NCI-H146 (cell line): ENCODE data around the gene PTGES.

Experiments
- DNase-seq: peaks from one replicate; lab custom pipeline; 2025; lab: John Stamatoyannopoulos, UW

Gene PTGES

GRCh38 chr9:129740666-129741464 is 12.0 kb downstream of the PTGES start:
- no peak for DNase-seq

GRCh38 chr9:129740174-129740573 is 12.7 kb downstream of the PTGES start:
- no peak for DNase-seq

GRCh38 chr9:129739432-129739831 is 13.4 kb downstream of the PTGES start:
- no peak for DNase-seq

- DNase-seq = peak; percentile 46
These were observed 15.2 kb downstream of the PTGES start for GRCh38 chr9:129737479-129738274.

- DNase-seq = no peak
These were observed 16.5 kb downstream of the PTGES start for GRCh38 chr9:129736334-129736733.

GRCh38 chr9:129735546-129735945 is 17.3 kb downstream of the PTGES start:
- DNase-seq = no peak

GRCh38 chr9:129733632-129733953 is 19.2 kb downstream of the PTGES start:
- DNase-seq = no peak

- no peak for DNase-seq
These were observed 19.8 kb downstream of the PTGES start for GRCh38 chr9:129732946-129733631.

DNA sequence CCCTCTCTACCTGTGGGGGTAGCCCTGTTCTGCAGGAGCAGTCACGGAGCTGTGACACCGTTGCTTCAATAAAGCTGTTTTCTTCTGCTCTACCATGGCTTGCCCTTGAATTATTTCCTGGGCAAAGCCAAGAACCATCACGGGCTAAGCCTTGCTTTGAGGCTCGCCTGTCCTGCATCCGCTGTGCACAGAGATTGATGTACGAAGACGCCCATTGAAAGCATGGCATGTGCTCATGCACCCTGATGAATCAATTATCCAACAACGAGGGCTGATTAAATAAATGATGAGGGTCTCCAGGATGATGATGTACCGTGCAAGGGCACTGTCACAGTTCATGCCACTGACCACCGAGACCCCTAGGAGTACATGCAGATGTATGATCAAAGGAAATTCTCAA is 20.7 kb downstream of the PTGES start:
- no peak for DNase-seq

- DNase-seq = no peak
These were observed 21.3 kb downstream of the PTGES start for GRCh38 chr9:129731477-129732085.

- DNase-seq = no peak
These were observed 24.1 kb downstream of the PTGES start for GRCh38 chr9:129728744-129729143.

DNA sequence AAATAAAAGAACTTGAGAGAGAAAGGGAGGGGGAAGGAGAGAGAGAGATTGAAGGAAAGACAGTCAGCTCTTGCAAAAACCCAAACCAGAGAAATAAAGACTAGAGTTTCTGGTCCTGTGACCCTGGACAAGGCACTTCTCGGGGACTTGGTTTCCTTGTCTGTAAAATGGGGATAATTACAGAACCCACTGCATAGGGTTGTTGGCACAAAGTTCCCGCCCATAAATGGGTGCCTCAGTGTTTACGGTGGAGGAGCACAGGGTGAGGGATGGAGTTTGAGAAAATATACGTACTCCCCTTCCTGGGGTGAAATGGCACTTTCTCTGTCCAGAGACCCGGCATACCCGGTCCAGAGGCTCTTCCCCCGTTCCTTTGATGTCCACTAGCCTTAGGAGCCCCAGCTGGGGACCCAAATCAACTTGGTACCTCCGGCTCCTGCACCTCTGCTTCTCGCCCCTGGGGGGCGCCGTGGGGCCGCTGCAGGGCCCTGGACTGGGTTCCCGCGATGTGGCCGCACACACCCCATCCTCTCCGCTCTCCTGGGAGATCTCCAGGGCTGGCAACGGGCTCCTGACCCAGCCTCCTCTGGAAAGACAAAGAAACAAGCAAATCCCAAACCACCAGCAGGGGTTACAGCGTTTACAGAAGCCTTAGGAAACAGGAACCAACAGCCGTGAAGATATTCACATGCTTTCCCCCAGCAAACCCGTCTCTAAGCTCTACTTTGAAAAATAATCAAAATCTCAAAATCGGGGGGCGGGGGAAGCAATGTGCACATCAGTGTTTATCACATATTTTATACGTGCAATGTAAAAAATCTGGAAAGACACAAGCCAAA is 26.3 kb downstream of the PTGES start:
- peak; percentile 41 for DNase-seq

DNA sequence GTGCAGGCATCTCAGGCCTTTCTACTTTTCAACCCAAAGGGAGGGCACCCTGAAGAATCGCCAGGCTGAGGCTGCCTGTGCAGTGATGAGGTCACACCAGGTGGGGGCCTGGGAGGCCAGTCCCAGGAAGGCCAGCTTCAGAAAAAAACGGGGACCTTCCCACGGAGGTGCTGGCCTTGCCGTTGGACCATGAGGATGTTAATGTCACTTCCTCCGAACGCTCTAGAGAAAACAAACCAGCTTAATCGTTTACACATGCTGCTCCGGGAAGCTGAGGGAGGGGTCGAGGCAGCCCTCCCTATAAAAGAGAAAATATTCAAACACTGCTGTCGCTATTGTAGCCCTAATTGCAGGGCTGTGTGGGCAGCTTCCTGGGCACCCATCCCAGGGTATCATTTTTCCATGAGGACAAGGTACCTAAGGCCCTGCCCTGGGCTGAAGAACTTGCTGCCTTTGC is 27.0 kb downstream of the PTGES start:
- DNase-seq = no peak

- DNase-seq = no peak
These were observed 28.2 kb downstream of the PTGES start for GRCh38 chr9:129724456-129725190.

DNA sequence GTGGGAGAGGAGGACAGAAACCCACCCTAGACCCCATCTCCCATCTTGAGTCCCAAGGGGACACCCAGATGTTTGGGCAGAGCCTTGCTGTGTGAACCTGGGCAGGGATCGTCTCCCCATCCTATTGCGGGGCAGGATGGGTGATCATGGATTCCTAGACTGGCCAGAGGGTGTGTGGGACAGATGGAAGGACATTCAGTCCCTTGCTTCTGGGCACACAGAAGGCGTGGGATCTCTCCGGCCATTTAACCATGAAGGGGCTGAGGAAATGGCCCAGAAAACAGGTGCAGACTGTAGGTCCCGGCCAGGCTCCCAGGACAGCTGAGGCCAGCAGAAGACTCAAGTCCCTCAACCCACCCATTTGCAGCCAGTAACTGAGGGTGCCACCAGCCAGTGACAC is 29.9 kb downstream of the PTGES start:
- no peak for DNase-seq

- no peak for DNase-seq
These were observed 31.8 kb downstream of the PTGES start for GRCh38 chr9:129720865-129721545.

DNA sequence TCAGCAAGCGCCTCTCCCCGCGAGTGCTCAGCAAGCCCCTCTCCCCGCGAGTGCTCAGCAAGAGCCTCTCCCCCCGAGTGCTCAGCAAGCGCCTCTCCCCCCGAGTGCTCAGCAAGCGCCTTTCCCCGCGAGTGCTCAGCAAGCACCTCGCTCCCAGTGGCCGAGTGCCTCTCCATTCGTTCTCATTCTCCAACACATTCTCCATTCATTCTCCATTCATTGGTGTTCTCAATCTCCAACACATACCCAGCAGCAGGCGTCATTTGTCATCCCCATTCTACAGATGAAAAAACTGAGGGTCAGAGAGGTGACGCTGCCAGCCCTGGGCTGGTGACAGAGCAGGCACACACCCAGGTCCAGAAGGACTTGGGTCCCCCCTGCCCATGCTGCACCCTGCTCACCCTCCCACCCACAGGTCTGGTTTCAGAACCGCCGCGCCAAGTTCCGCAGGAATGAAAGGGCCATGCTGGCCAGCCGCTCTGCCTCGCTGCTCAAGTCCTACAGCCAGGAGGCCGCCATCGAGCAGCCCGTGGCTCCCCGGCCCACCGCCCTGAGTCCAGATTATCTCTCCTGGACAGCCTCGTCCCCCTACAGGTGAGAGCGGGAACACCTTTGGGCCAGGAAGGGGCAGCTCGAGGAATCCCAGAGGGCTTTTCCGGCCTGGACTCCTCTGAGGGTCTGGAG is 32.5 kb downstream of the PTGES start:
- DNase-seq = no peak

GRCh38 chr9:129719135-129719534 is 33.7 kb downstream of the PTGES start:
- DNase-seq = no peak

GRCh38 chr9:129718647-129719046 is 34.2 kb downstream of the PTGES start:
- DNase-seq = no peak

- DNase-seq = no peak
These were observed 34.9 kb downstream of the PTGES start for GRCh38 chr9:129717991-129718390.
